Stimulated activated CD4-positive, alpha-beta T cell treated with anti-CD3 and anti-CD28 coated beads, Interleukin-2, amount 100 ng/mL, for 48 hours (primary cell): Measurements from ENCODE around the gene SLFN11.
A peak's percentile ranks its signal among the peaks of the same experiment; 100 is the strongest.
"Not testable (repeated sequence)": the region's sequence is repeated elsewhere in the genome, so short reads cannot be mapped to it uniquely, and the experiment has no call there.

ENCODE experiments used
- DNase-seq, 2 donors: peaks; one replicate each; pipeline ENCODE4 v3.0.0-alpha.2; 2020

Gene SLFN11, protein sequence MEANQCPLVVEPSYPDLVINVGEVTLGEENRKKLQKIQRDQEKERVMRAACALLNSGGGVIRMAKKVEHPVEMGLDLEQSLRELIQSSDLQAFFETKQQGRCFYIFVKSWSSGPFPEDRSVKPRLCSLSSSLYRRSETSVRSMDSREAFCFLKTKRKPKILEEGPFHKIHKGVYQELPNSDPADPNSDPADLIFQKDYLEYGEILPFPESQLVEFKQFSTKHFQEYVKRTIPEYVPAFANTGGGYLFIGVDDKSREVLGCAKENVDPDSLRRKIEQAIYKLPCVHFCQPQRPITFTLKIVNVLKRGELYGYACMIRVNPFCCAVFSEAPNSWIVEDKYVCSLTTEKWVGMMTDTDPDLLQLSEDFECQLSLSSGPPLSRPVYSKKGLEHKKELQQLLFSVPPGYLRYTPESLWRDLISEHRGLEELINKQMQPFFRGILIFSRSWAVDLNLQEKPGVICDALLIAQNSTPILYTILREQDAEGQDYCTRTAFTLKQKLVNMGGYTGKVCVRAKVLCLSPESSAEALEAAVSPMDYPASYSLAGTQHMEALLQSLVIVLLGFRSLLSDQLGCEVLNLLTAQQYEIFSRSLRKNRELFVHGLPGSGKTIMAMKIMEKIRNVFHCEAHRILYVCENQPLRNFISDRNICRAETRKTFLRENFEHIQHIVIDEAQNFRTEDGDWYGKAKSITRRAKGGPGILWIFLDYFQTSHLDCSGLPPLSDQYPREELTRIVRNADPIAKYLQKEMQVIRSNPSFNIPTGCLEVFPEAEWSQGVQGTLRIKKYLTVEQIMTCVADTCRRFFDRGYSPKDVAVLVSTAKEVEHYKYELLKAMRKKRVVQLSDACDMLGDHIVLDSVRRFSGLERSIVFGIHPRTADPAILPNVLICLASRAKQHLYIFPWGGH

DNA sequence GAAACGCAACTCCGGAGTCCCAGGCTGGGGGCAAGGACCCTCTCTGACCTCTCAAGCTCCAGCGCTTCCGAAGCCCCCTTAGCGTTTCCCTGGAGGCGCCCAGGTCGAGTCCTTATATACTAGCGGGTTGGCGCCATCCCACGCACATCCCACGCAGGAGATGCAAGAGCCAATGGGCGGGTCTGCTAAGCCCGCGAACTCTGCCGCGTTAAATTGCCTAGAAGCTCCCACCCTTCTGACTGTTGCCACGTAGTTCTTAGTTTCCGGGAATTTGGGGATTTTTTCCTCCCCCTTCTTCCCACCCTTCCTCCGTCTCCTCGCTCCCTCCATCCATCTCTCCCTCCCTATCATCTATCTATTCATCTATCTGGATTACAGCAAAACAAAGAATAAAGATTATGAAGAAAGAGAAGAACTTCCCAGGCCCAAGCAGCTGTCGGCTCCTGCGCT lies at the start of gene SLFN11:
SLFN11 (minus strand) TSS at position 88 of the 450 bp plus-strand sequence. CDS start 9,814 bp downstream, outside the sequence.
- DNase-seq, result peak; percentile 89 to 90

DNA sequence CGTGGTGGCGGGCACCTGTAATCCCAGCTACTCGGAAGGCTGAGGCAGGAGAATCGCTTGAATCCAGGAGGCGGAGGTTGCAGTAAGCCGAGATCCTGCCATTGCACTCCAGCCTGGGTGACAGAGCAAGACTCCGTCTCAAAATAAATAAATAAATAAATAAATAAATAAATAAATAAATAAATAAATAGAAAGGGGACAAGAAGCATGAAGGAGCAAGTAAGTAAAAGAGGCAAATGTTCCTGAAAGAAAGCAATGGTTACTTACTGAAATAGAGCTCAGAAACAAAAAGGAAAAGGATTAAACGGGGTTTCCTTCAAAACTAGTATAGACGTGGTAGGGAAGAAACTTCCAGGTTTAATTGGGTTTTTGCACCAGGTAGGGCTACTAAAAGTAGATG lies 47.6 kb upstream of the SLFN11 start:
- not testable (repeated sequence) for DNase-seq

DNA sequence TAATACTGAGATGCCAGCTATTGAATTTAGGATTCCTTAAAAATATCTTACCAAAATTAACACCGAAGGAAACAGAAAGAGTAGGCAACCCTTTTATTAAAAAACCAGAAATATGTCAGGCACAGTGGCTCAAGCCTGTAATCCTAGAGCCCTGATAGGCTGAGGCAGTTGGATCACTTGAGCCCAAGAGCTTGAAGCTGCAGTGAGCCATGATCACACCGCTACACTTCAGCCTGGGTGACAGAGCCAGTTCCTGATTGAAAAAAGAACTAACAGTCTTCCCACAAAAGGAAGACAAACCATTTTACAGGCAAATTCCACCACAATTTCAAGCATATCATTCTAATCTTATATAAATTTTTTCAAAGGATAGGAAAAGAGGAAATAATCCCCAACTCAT lies 43.2 kb upstream of the SLFN11 start:
- DNase-seq, result no peak

DNA sequence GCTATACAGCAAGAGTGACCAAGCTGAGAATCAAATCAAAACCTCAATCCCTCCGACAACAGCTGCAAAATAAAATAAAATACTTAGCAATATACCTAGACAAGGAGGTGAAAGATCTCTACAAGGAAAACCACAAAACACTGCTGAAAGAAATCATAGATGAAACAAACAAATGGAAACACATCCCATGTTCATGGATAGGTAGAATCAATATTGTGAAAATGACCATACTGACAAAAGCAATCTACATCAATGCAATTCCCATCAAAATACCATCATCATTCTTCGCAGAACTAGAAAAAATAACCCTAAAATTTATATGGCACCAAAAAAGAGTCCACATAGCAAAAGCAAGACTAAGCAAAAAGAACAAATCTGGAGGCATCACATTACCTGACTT lies 41.3 kb upstream of the SLFN11 start:
- not testable (repeated sequence) for DNase-seq

DNA sequence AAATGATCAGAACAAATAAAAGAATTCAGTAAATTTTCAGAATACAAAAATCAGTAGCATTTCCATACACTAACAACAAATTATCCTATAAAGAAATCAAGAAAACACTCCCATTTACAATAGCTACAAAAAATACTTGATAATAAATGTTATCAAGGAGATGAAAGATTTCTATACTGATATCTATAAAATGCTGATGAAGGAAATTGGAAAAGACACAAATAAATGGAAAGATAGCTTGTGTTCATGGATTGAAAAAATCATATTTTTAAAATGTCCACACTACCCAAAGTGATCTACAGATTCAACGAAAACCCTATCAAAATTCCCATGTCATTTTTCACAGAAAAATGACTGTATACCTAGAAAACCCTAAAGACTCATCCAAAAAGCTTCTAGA lies 40.8 kb upstream of the SLFN11 start:
- DNase-seq, result no peak

DNA sequence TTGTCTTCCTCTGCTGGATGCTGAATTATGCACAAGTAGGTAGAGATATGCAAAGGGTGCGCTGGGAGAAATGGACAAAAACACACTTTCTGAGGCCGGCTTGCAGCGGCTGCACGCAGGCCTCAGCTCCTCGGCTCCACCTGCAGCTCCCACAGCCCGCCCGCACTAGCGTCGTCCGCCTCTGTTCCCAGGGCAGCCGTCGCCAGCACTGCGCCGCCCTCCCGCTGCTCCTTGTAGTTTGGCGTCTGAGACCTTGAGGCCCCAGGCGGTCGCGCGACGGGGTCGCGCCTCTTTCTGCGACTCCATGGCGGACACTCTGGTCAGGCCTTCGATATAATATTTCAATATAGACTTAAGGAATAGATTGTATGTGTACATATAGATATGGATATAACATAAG lies 34.1 kb upstream of the SLFN11 start:
- DNase-seq, result no peak

DNA sequence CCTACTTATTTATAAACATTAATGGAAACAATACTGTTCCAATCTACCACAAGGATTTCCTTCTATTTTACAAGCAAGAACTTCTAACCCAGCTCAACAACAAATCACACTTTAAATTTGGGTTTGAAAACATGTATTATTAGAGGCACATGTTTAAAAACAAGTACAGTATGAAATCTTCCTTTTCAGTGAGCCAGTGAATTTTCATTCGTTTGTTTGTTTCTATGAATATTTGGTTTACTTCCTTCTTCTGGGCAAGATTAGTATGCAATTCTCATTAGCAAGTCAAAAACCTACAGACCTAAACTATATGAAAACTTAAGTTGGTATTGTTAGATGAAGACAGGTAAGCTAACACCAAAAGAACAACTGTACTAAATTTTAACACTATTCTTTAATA lies 33.1 kb upstream of the SLFN11 start:
- DNase-seq, result no peak

DNA sequence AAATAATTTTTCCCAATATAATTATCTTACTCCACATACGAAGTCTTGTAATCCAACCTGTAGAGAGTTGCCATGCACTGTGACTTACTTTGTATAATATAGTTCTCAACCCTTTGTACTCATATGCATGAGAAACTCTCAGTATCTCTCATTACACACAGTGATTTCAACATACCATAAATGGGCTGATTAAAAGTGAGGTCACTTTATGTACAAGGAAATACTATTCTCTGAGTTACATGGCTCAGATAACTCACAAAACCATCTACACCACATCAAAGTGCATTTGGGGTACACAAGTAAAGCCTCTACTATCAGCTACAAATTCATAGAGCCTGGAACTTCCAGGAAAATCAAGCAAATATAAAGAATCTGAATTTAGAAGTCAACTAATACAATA lies 30.9 kb upstream of the SLFN11 start:
- no peak for DNase-seq

DNA sequence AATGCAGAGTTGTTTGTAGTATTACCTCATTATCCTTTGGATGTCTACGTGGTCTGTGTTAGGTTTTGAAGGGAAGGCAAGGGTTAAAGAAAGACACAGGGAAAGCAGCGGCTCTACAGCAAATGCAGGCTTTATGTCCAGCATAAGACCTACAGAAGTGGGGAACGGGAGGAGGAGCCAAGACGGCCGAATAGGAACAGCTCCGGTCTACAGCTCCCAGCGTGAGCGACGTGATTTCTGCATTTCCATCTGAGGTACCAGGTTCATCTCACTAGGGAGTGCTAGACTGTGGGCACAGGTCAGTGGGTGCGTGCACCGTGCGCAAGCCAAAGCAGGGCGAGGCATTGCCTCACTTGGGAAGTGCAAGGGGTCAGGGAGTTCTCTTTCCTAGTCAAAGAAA lies 20.4 kb upstream of the SLFN11 start:
- DNase-seq, result not testable (repeated sequence)

DNA sequence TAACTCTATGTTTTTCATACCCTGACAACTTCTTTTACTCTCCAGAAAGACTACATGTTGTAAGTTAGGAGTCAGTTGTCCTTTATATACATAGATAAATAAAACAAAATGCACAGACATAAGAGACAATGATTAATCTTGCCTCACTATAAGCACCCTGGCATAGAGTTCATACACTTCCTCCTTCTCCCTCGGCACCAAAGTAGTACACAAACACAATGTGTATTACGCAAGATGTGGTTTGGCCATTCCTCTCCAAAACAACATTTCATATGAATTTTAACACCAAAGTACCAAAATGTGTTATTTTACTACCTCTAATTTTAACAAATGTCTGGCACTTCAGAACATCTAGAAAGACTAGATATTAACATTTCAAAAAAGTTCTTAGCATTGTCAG lies 17.2 kb upstream of the SLFN11 start:
- DNase-seq, result no peak

DNA sequence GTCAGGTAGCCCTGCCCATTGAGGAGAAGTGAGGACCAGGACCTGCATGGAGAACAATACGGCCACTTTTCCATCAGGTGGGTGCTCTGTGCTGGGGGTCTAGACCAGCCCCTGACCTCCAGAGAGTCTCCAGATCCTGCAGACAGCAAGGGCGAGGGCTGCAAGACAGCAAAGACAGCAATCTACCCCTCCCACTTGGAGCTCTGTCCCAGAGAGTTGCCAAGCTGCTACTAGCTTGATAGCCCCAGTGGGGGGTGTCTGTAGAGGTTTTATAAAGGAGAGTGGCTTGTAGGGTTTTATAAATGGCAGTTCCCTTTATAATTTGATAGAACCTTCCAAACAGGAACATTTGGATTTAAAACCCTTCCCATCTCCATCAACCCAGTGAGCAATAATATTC lies 16.7 kb upstream of the SLFN11 start:
- no peak for DNase-seq

DNA sequence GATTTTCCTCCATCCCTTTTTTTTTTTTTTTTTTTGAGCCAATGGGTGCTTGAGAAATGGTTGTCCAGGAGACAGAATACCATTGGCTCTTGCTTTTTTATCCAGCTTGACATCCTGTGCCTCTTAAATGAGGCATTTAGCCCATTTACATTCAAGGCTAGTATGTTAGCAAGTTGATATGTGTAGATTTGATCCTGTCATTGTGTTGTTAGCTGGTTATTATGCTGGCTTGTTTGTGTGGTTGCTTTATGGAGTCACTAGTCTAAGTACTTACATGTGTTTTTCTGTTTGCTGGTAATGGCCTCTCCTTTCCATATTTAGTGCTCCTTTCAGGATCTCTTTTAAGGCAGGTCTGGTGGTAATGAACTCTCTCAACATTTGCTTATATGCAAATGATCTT lies 14.1 kb upstream of the SLFN11 start:
- DNase-seq, result no peak

DNA sequence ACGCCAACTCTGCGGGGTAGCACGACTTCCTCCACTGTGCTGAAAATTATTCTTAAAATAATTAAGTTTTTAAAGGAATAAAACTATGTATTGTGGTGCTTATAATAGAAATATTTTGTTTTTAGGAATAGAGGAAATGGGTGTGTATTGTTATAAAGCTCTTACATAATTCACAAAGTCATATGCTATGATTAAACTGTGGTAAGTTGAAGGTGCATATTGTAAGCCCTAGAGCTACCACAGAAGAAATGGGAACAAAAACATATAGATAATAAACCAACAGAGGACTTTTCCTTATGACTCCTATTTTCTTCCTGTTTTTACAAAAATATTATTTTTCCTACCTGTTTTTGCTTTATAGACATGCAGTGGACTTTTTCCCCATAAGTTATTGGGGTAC lies 4.3 kb upstream of the SLFN11 start:
- no peak for DNase-seq

DNA sequence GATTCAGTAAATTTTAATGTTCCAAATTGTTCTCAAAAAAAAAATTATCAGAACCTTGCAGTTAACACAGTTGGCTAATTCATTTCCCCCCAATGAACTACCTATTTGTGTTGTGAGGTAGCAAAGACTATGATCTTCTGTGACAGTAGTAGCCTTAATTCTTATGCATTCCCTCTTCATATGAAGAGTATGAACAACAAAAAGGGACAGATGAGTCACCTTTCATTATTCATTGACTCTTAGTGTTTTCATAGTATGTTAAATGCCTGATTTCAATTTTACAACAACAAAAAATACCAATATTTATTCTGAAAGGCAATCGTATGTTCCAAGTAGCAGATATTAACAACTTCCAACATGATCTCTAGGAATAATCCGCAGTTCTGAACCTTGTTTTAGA lies 3.6 kb upstream of the SLFN11 start:
- DNase-seq, result no peak

DNA sequence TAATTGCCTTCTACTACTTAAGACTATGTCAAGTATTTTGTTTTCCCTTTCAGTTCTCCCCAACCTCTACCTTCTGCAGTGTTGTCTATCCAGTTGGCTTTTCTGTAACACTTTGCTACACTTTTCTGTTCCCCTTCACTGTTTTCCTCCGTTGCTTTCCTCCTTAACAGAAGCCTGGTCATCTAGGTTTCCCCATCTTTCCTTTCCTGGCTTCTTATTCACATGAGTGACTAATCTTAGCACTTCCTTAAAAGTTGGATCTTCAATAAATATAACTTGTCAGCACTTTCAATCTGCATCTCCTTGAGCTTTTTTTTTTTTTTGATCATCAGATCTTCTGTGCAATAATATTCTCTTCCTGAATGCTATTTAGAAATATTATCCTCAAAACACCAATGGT lies 2.8 kb upstream of the SLFN11 start:
- no peak for DNase-seq

DNA sequence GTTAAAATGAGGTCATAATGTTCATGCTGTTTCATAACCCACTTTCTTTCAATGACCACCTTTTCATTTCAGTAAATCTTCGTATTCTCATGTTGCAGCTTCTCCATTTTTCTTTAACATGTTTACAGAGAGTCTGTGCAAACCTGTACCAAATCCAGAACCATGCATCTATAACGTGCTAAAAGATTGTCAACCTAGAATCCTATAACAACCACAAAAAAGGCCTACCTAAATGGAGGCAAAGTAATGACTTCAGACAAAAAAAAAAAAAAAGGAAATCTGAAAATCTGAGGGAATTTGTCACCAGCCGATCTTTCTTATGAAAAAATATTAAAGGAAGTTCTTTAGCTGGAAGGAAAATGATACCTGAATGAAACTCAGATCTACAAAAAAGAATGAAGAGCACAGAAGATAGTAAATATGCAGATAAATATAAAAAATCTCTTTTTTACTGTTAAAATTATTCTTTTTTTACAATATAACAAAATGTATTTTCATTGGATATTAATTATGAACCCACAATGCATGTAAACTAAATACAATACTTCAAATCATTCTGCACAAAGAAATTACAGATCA lies 1.4 kb upstream of the SLFN11 start:
- DNase-seq, result no peak

DNA sequence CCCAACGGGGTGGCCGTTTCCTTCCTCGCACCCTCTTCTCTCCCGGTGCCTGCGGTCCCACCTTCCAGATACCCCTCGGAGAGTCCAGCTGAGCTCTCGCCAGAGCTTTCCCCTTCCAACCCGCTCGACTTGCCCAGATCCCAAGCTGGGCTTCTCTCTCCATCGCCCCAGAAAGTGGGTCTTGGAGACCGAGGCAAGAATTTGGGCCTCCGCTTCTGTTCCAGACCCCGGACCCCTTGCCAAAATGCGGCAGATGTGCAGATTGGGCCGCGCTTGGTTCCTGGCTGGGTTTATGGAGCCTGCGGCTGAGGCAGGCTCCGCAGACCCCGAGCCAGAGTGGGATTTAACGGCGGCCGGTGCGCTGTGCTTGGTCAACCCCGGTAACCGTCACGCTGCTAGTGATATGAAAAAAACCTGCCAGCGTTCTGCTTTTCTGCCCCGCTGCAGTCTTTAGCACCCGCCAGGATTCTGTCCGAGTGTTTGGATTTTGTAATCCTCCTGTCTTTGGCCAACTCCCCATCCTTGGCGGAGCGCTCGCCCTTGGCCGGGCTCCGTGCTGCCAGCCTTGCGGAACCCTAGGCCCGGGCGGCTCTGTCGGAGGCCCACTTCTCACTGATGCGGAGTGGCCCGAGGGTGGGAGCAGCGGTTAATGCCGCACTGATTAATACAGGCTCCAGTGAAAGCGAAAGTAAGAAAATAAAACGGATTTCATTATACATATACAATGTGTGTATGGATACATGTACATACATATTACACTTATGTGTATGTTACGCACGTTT lies 754 bp upstream of the SLFN11 start:
- DNase-seq, result peak; percentile 29 to 34

DNA sequence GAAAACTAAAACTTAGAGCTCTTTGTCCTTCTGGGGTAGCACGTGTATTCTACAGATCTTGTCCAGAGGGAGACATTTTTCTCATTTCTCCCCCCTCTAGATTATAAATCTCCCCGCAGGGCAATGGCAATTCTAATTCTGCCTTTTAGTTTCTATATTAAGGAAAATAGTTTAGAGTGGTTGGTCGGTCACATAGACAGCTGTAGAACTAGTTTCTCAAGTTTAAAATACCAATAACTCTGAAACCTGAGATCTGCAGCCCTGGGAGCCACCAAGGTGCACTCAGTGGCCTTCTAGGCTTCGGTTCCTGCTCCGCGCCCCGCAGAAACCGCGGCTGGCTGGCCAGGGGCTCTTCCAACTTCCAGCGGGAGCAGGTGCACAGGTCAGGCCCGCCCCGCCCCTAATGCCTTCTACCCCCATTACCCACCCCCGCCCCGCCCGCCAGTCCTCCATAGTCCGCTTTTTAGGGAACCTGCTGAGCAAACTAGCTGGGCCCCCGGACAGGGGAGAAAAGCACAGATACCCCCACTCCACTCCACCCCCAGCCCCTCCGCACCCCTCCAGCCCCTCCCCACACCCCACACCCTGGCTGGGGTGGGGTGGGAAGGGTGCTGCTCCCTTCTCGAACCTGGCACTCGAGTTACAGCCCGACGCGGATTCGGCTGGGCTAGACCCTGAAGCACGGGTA lies 431 bp downstream of the SLFN11 start:
- peak in 1 of 2 donors; percentile 5 for DNase-seq

DNA sequence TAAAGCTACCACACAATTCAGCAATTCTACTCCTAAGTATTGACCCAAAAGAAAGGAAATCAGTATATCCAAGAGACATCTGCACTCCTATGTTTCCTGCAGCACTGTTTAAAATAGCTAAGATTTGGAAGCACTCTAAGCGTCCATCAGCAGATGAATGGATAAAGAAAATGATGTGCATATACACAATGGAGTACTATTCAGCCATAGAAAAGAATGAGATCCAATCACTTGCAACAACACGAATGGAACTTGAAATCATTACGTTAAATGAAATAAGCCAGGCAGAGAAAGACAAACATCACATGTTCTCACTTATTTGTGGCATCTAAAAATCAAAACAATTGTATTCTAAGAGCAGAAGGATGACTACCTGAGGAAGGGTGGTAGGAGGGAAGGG lies 1.5 kb downstream of the SLFN11 start:
- no peak for DNase-seq

DNA sequence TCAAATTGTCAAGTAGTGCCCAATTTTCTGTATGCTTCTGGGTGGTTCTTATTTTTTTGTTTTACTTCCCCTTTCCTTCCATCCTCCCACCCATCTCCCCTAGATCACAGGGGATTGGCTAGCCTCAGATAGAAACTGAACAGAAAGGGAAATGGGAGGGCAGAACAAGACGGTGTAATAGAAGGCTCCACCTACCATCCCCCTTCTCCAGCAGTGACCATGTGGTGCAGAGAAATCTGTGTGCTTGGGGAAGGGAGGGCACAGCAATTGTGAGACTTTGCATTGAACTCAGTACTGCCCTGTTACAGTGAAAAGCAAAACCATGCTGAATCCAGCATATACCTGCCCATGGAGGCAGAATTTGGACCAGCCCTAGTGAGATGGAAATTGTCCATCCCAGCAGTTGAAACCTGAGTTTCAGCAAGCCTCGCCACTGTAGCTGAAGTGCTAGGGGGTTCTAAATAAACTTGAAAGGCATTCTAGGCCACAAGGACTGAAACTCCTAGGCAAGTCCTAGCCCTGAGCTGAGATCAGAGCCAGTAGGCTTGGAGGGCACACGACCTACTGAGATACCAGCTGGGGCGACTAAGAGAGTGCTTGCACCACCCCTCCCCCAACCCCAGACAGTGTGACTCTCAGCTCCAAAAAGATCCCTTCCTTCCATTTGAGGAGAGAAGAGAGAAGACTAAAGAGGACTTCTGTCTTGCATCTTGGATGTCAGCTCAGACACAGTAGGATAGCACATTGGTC lies 5.2 kb downstream of the SLFN11 start:
- DNase-seq, result no peak

DNA sequence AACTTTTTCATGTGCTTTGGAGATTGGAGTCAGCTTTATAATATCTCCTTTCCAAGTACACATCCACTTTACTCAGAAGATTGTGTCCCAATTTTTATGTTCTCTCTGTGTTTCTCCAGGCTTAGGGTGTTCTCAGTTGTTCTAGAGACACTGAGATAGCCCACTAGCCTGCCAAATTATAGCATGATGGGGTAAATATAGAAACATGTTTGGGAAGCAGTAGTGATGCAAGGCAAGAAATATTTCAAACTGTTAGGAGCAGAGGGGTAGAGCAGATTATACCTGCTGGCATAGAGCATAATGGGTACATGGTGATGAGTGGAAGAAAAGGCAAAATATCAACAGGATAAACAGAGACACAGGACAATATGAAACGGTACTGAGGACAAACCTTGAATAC lies 12.4 kb downstream of the SLFN11 start:
- DNase-seq, result no peak
